Hematopoietic multipotent progenitor cell treated with erythropoietin and hydrocortisone succinate and interleukin-3 and kit ligand, for 8 days (in vitro differentiated cells): Measurements from ENCODE around the gene FGF14.
"Not testable (repeated sequence)": the region's sequence is repeated elsewhere in the genome, so short reads cannot be mapped to it uniquely, and the experiment has no call there.

Source experiments
- DNase-seq: peaks from one replicate; pipeline ENCODE4 v3.0.0-alpha.2; 2015

Gene FGF14

DNA sequence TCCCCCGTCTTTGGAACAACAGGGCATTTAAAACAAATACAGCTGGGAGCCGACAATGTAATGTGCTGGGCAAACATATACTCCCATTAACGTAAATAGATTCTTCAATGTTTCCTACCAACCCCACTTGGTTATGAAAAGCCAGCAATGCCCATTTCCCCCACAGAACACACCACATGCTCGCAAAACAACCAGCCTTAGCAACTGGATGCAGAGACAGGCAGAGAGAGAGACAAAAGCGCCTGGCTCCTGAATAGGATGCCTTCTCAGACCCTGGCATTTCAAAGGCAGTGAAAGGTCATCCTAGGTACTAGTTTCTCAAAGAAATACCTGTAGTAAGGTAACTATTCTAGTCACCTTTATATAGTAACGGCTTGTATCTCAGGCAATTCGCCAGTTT, 486.5 kb downstream of the FGF14 start:
- DNase-seq: no peak

- DNase-seq: no peak
These were observed 490.1 kb downstream of the FGF14 start for GRCh38 chr13:101911752-101912151.

GRCh38 chr13:101903890-101904289, 498.0 kb downstream of the FGF14 start:
- DNase-seq: no peak

DNA sequence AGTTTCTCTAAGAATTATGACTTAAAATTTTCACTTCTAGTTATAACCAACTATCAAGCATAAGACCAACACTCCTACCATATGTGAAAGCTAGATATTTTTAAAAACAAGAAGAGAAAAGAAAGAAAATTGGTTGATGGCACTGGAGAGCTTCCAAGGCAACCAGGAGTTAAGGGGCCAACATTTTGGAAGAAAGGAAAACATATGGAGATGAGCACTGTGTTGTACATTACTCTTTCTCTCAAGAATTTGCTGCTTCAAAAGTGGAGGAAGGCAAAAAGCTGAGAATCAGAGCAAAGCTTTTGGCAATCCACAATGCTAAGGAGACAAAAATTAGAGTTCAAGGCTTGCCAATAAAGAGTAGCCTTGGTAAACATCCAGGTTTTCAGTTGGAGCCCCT, 503.2 kb downstream of the FGF14 start:
- no peak for DNase-seq

DNA sequence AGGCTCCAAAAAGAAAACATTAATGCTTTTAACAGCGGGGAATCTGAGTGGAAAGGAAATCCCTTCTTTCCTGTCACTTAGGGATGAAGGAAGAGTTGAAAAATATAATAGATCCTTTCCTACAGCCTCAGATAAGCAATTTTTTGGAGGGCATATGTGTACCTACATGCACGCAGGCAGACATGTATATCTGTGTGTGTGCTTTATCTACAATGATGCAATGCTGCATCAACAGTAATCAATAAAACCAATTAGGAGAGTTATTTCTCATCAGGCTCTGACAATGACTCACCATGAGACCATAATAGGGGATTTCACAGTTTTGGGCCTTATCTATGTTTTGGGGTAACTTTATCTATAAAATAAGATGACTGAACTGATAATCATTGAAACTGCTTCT, 505.3 kb downstream of the FGF14 start:
- DNase-seq: no peak

DNA sequence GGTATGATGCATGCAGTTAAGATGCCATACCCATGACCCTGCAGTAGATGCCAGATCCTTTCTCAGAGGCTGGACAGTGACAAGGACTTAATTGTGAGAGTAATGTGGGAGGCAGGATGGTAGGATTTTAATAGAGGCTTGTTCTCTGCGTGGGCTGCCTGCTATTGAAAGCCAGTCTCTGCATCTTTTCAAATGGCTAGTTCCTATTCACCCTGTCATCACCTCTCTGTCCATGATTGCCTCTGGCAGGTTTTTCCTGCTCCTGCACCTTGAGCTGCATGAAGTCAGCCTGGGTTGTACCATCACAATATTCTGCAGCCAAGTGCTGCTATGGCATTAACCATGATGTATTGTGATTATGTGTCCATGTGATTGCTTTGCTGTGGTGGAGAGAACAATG, 508.8 kb downstream of the FGF14 start:
- no peak for DNase-seq

- no peak for DNase-seq
These were observed 509.6 kb downstream of the FGF14 start for GRCh38 chr13:101892296-101892695.

DNA sequence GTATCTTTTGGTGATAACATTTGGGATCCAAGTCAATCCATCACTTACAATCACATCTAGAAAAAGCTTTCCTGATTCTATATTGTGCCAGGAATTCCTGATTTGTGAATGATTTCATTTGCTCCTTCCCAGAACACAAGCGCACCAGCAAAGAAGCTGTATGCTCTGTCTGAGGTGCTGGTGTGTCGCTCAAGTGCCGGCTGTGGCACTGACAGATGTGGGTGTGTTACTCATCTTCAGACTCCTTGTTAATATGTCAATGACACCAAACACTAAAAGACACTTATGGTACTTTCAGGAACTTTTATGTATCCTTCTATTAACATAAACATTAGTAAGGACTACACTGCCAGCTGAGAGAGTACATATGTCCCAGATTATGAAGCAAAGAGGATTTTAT, 520.3 kb downstream of the FGF14 start:
- no peak for DNase-seq

- no peak for DNase-seq
These were observed 521.3 kb downstream of the FGF14 start for GRCh38 chr13:101880581-101880980.

DNA sequence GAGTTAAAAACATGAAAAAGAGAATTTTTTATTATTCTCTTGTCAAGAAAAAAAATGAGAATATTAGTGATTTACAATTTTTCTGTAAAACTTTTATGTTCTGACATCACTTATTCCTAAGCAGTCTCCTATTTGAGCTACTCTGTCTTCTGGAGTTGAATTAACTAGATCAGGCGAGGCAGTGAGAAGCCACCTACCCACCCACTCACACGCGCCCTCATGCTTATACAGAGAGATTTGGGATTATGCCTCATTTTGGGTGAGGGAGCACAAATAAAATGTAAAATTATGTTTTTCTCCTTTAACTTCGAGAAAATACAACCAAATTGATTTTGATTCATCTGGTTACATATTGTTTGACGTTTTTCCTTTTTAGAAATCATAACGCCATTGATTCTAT, 524.9 kb downstream of the FGF14 start:
- no peak for DNase-seq

DNA sequence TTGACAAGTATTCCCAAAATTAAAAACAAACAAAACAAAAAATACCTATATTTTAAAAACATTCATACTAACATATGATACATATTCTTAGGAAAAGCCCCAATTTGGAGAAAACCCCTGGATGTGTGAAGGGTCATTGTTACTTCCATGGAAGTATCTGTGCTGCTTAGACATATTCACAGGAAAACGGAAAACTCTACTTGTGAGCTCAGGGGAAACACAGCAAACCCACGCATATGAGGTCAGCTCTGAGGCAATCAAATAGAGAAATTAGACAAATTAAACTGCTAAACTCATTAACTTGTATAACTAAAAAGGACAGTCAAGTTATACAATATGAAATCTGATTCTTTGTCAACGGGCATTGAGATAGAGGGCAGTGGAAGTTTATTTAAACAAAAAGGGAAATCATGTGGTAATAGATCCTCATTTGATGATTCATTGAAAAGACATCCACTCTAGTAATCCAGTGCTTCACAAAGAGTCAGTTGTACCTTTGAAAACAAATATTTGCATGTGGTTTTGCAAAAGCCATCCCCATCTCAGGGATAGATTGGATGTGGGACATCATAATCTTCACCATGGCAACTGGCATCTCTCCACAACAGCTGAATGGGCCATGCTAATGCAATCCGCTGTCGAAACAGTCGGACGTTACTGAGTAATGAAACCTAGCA, 526.0 kb downstream of the FGF14 start:
- no peak for DNase-seq

GRCh38 chr13:101875091-101875490, 526.8 kb downstream of the FGF14 start:
- no peak for DNase-seq

DNA sequence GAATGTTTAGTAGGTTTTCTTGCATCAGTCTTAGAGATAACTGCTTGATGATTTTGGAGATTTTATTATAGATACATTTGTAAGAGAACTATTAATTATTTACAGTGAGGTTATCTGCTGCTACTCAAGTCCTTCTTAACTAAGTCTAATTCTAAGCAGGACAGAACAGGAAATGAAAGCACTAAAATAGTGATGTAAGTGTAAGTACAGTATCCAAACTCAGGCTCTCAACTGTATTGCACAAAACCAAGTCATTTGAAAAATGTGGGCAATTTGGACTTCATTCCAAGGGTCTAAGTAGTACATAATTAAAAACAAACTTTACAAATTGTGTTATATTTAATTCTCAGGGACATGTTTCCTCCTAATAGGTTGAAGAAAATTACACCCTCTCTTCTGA, 532.3 kb downstream of the FGF14 start:
- DNase-seq: no peak

DNA sequence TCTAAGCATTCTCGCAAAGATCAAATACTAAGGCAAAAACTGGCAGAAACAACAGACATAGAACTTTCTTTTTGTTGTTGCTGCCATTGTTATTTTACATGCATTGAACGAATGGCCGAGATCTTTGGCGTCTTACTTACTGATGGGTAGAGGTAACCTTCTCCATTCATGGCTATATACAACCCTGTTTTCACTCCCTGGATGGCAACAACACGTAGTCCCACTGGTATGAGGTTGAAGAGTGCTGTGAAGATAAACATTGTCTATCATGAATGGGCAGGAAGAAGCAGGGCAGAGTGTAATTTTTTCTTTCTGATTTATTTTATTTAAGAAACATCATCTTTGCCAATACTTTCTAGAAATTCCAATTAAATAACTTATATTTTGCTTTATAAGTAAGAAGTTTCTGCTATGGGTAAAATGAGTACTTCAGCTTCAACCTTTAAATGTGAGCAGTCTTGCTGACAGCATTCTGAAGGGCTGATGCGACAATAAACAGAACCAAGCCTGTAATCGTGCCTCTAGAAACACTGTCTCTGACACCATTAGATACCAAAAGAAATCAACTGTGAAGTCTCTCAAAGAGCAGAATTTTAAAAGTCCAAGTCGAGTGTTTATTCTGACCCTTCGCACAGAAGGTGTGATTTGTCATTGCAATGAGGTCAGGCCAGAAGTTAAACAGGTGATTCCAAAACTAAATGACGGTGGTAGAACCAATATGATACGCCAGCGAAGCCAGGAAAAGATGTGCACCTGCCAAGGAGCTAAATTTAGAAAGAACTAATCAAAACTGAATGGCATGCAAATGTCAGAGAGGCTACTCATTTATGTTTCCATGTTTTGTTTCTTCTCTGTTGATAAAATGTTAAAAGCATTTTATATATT, 533.0 kb downstream of the FGF14 start:
- DNase-seq: no peak

- DNase-seq: no peak
These were observed 534.8 kb downstream of the FGF14 start for GRCh38 chr13:101866889-101867581.

DNA sequence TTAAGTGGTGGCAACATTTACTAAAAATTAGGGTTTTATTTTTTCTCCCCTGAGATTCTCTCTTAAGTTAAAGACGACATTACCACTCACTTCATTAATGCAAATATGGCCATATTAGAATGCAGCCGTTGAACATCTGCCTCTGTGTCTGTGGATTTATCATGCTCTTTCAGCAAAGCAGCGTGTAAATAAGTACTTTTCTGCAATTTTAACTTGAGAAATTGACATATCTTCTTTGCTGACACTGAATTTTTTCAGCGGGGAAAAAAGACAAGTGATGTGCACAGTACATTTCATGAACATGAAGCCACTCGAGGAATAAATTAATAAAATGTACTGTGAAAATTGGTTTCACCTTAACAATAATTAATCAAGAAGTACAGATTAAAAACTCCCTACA, 543.0 kb downstream of the FGF14 start:
- no peak for DNase-seq

DNA sequence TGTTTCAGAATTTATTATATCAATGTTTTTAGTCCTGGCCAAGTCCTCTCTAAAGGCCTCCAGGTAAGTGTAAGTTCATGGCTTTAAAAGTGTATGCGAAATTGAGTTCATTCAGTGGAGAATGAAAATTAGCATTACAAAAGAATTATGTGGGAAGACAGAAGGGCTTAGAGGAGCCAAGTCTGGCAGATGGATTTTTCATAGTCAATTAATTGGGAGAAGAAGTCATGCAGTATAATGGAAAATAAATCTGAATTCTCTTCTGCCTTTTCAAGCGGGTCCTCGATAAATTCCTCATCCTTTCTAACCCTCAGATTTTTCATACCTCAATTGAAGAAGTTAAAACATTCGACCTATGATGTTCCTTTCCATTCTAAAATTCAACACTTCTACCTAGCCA, 555.1 kb downstream of the FGF14 start:
- no peak for DNase-seq

DNA sequence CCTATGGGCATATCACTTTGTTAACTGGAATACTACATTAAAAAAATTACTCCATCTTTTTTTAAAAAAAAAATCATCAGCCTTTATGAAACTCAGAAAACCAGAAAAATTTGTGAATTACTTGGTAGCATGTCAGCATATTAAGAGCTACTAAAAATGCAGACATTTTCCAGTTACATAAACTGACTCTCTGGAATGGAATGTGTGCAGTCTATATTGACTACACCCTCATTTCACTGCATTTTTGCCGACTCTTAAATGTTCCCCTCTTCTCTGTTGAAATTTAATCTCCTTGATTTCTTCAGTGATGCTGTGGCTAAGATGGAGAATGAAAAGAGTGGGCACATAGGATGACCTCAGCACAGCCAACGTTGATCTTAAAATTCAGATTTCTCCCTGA, 555.6 kb downstream of the FGF14 start:
- DNase-seq: no peak

DNA sequence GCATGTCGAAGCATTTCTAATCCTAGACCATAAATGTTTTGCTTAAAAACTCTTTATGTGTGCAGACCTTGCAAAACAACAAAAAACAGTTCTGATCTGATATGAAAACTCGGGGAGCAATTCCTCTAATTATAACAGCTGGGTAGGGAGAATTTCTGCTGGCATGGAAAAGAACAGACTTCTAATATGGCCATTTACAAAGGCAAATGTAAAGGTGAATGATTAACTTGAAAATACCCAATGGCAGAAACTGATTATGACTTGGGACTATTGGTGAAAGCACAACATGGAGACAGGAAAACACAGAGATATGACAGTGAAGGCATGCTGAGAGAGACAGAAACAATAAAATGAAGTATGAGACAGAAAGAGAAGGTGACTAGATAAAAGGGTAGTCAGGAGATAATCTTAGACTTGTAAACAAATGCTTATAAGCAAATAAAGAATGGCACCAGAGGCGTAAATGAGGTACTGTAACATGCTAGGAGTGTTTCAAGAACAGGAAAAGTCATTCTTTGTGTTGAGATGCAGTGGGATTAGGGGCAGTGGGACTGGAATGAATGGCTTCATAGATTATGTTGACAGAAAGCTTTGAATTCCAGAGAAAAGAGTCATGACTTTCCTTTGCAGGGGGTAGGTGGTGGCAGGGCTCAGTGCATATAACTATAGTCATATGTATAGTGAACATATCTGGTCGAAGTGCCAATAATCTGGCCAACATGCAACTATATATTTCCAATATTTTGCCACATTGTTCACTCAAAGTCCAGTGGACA, 556.4 kb downstream of the FGF14 start:
- no peak for DNase-seq

GRCh38 chr13:101841698-101842097, 560.1 kb downstream of the FGF14 start:
- no peak for DNase-seq

GRCh38 chr13:101838323-101838722, 563.5 kb downstream of the FGF14 start:
- DNase-seq: no peak

- not testable (repeated sequence) for DNase-seq
These were observed 564.1 kb downstream of the FGF14 start for GRCh38 chr13:101837778-101838177.

DNA sequence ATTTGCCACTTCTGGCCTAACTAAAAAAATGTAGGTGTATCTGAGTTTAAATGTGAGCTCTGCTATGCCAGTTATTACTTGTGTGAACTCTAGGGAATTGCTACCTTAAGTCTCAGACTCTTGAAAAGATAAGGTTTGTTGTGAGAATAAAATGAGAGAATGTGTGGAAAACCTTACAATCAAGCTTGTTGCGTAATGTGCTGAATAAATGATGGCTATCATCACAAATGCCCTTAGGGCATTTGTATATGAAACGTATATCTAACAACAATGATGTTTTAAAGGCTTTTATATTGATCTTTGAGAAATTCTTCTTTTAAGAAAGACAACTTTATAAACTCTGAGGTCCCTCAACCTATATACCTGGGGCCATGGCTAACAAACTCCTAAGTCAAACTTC, 564.6 kb downstream of the FGF14 start:
- DNase-seq: no peak
